HG02571 (cell line): ENCODE measurements around the gene OSBPL3.
"Not testable (repeated sequence)": the region's sequence is repeated elsewhere in the genome, so short reads cannot be mapped to it uniquely, and the experiment has no call there.

Experiments
- ATAC-seq: cut with Tn5 transposase; IDR thresholded peaks from one replicate; pipeline ENCODE4 v1.9.1; 2021; ENCODE audit warnings: mild to moderate bottlenecking, moderate library complexity; ENCODE audit not compliant: unreplicated experiment

The OSBPL3 gene

GRCh38 chr7:24812305-24812945, 167.6 kb downstream of the OSBPL3 start:
- ATAC-seq: no peak

GRCh38 chr7:24808518-24808917, 171.5 kb downstream of the OSBPL3 start:
- no peak for ATAC-seq

- ATAC-seq: no peak
These were observed 177.7 kb downstream of the OSBPL3 start for GRCh38 chr7:24802300-24802699.

- ATAC-seq: no peak
These were observed 178.1 kb downstream of the OSBPL3 start for GRCh38 chr7:24801883-24802282.

- no peak for ATAC-seq
These were observed 179.3 kb downstream of the OSBPL3 start for GRCh38 chr7:24800667-24801066.

- ATAC-seq: no peak
These were observed 179.9 kb downstream of the OSBPL3 start for GRCh38 chr7:24800073-24800472.

GRCh38 chr7:24799506-24799905, 180.5 kb downstream of the OSBPL3 start:
- no peak for ATAC-seq

- ATAC-seq: no peak
These were observed 181.7 kb downstream of the OSBPL3 start for GRCh38 chr7:24798261-24798660.

- no peak for ATAC-seq
These were observed 182.7 kb downstream of the OSBPL3 start for GRCh38 chr7:24797270-24797669.

- ATAC-seq: no peak
These were observed 184.6 kb downstream of the OSBPL3 start for GRCh38 chr7:24795407-24795767.

- not testable (repeated sequence) for ATAC-seq
These were observed 185.1 kb downstream of the OSBPL3 start for GRCh38 chr7:24794751-24795406.

GRCh38 chr7:24793982-24794648, 185.9 kb downstream of the OSBPL3 start:
- ATAC-seq: no peak

GRCh38 chr7:24788961-24789576, 190.9 kb downstream of the OSBPL3 start:
- ATAC-seq: no peak

GRCh38 chr7:24788075-24788474, 191.9 kb downstream of the OSBPL3 start:
- ATAC-seq: no peak

- no peak for ATAC-seq
These were observed 193.0 kb downstream of the OSBPL3 start for GRCh38 chr7:24786941-24787340.

- ATAC-seq: no peak
These were observed 193.7 kb downstream of the OSBPL3 start for GRCh38 chr7:24786306-24786705.

- no peak for ATAC-seq
These were observed 195.7 kb downstream of the OSBPL3 start for GRCh38 chr7:24784277-24784676.

GRCh38 chr7:24783698-24784097, 196.3 kb downstream of the OSBPL3 start:
- no peak for ATAC-seq

GRCh38 chr7:24781106-24781505, 198.9 kb downstream of the OSBPL3 start:
- ATAC-seq: no peak

- ATAC-seq: no peak
These were observed 200.7 kb downstream of the OSBPL3 start for GRCh38 chr7:24779283-24779655.

GRCh38 chr7:24778543-24779282, 201.3 kb downstream of the OSBPL3 start:
- ATAC-seq: peak; percentile 48
